ENCODE results near the gene POLR2C.
A peak's percentile ranks its signal among the peaks of the same experiment; 100 is the strongest.

POLR2C gene

DNA sequence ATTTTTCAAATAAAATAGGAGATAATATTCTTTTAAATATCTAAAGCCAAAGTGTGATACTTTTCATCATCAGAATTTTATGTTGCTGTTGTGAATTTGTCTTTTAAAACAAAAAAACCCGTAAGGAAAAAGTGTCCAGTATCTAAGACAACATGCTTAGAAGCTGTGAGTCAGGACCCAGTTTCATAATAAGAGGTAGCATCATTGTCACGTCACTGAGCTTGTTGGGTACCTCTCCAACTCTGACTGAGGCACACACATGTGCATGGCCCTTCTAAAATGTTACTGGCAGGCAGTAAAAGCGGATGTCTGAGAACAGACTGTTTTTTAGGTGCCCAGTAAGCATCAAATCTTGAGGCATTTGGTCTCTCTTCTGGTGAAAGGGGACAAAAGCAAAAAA, 17.8 kb upstream of the POLR2C start:
- no peaks in the 10 kb centered on the region for H3K27me3 ChIP-seq (replicated peaks; ENCODE audit: control insufficient read depth, insufficient read depth, low read length)
- H3K36me3 ChIP-seq (ENCODE audit: control insufficient read depth, insufficient read depth, low read length), result 0 out of 2 replicates have a peak, but pooled peaks cover 2% of the 10 kb centered on the region
- TF ChIP-seq, protein P1, sequence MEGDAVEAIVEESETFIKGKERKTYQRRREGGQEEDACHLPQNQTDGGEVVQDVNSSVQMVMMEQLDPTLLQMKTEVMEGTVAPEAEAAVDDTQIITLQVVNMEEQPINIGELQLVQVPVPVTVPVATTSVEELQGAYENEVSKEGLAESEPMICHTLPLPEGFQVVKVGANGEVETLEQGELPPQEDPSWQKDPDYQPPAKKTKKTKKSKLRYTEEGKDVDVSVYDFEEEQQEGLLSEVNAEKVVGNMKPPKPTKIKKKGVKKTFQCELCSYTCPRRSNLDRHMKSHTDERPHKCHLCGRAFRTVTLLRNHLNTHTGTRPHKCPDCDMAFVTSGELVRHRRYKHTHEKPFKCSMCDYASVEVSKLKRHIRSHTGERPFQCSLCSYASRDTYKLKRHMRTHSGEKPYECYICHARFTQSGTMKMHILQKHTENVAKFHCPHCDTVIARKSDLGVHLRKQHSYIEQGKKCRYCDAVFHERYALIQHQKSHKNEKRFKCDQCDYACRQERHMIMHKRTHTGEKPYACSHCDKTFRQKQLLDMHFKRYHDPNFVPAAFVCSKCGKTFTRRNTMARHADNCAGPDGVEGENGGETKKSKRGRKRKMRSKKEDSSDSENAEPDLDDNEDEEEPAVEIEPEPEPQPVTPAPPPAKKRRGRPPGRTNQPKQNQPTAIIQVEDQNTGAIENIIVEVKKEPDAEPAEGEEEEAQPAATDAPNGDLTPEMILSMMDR (IDR thresholded peaks at IDR 0.05; ENCODE audit: insufficient read depth, low read length, poor library complexity, severe bottlenecking), result no peak
- no peak for DNase-seq (ENCODE audit: extremely low read depth, insufficient read length)
- no peak overlapping the region for H3K4me3 ChIP-seq (replicated peaks; ENCODE audit: low read depth, low read length)

DNA sequence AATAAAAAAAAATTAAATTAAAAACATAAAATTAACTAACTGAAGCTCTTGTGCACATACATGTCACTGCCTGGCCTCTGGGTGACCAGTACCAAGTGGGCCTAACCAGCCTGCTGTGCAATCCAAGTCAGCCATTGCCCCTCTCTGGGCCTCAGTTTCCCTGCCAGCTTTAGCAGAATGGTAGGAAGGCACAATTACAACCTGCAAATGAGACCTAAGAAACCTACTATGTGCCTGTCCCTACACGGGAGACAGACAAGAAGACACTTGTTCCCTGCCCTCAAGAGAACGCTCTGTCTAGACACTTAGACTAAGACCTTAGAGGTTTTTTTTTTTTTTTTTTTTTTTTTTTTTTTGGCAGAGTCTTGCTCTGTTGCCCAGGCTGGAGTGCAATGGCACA, 17.0 kb upstream of the POLR2C start:
- no peak for DNase-seq (ENCODE audit: extremely low read depth, insufficient read length)
- Histone ChIP-seq H3K36me3 (ENCODE audit: control insufficient read depth, insufficient read depth, low read length) (0 out of 2 replicates have a peak, but pooled peaks cover 2% of the 10 kb centered on the region), H3K4me3 (replicated peaks; ENCODE audit: low read depth, low read length) (no peak overlapping the region), H3K27me3 (replicated peaks; ENCODE audit: control insufficient read depth, insufficient read depth, low read length) (no peaks in the 10 kb centered on the region)
- TF ChIP-seq, protein P1 (IDR thresholded peaks at IDR 0.05; ENCODE audit: insufficient read depth, low read length, poor library complexity, severe bottlenecking), result no peak

DNA sequence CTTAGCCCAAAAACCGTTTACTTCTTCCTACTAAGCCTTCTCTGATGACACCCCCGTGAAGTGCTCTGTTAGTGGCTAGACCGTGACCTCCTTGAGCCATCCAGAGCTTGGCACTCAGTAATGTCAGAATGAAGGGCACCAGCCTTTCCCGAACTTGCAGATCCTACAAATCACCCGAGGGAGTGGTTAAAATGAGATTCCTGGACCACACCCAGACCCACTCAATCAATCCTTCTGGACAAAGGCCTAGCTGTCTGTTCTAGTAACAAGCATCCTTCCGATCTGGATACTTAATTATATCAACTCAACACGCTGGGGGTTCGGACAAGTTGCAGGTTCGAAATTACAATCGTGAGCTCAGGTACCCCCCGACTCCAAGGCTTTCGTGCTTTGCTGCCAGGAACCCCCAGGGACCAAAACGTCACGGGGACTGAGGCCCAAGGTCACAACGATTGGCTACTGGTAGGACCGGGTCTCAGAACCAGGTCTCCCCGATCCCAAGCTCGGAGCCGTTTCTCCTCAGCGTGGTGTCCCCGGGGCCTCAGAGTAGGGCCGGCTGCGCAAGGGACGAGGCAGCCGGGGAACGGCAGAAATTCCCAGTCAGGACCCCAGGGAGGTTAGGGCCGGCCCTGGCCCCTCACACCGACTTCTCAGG, 15.8 kb upstream of the POLR2C start:
- Histone ChIP-seq H3K36me3 (ENCODE audit: control insufficient read depth, insufficient read depth, low read length) (peaks cover 1% of the 10 kb centered on the region), H3K27me3 (replicated peaks; ENCODE audit: control insufficient read depth, insufficient read depth, low read length) (no peaks in the 10 kb centered on the region), H3K4me3 (replicated peaks; ENCODE audit: low read depth, low read length) (peak overlapping the region; percentile 95)
- TF ChIP-seq, protein P1 (IDR thresholded peaks at IDR 0.05; ENCODE audit: insufficient read depth, low read length, poor library complexity, severe bottlenecking), result no peak
- no peak for DNase-seq (ENCODE audit: extremely low read depth, insufficient read length)

DNA sequence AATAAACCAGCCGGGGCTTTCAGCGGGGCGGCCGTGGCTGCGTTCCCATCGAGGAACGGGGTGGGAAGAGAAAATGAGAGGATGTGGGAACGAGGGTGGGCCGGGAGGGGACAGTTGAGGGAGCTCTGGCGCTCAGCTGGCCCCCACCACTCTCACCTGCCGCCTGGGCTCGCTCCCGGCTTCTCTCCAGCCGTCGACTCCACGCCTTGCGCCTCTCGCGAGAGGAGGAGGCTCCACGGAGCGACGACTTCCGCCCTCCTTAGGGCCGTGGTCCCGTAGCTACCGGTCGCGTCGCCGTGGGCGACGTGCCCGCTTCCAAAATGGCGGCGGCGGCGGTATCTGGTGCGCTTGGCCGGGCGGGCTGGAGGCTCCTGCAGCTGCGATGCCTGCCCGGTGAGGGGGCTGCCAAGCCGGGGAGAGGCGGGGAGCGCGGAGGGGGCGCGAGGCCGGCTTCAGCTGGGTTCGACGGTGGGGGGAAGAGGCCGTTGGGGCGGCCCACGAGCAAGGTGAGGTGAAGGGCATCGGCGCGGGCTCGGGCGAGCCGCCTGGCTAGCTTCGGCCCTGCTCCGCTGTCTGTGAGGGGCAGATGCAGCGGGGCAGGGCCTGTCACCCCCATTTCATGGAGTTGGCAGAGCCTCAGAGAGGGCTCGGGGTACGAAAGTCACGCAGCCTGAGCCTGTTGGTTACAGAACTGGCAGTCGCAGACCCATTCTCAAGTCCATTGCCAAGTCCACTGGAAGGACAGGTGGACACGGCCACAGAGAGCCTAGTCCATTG, 15.1 kb upstream of the POLR2C start, which contains the start of the genes CIAPIN1 and COQ9:
CIAPIN1 (minus strand) TSS at position 200 of the 777 bp plus-strand sequence. CDS start 6,457 bp downstream, outside the sequence.
COQ9 (plus strand) TSS at position 294 of the 777 bp plus-strand sequence; CDS start at position 321, 27 bp downstream.
- DNase-seq (ENCODE audit: extremely low read depth, insufficient read length), result peak; percentile 93
- Histone ChIP-seq H3K27me3 (replicated peaks; ENCODE audit: control insufficient read depth, insufficient read depth, low read length) (no peaks in the 10 kb centered on the region), H3K36me3 (ENCODE audit: control insufficient read depth, insufficient read depth, low read length) (peaks cover 1% of the 10 kb centered on the region), H3K4me3 (replicated peaks; ENCODE audit: low read depth, low read length) (peak within 1 kb of the TSS; percentile 95)
- TF ChIP-seq, protein P1 (IDR thresholded peaks at IDR 0.05; ENCODE audit: insufficient read depth, low read length, poor library complexity, severe bottlenecking), result no peak

DNA sequence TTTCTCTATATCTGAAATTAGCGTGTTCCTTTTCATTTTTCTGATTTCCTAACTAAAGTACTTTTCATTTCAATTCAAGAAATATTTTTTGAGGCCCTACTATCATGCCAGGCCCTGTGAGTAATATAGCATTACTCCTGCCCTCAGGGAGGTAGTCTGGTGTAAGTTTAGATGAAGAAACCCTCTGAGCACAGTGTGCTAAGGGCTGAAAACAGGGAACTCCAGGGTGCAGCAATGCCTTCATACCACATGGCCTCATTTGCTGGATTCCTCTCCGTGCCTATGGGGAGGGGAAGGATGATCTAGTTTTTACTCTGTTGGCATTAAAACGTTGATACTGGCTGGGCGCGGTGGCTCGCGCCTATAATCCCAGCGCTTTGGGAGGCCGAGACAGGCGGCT, 10.5 kb upstream of the POLR2C start:
- TF ChIP-seq, protein P1 (IDR thresholded peaks at IDR 0.05; ENCODE audit: insufficient read depth, low read length, poor library complexity, severe bottlenecking), result no peak
- H3K36me3 ChIP-seq (ENCODE audit: control insufficient read depth, insufficient read depth, low read length), result peaks cover 28% of the 10 kb centered on the region
- no peaks in the 10 kb centered on the region for H3K27me3 ChIP-seq (replicated peaks; ENCODE audit: control insufficient read depth, insufficient read depth, low read length)
- H3K4me3 ChIP-seq (replicated peaks; ENCODE audit: low read depth, low read length), result no peak overlapping the region
- no peak for DNase-seq (ENCODE audit: extremely low read depth, insufficient read length)
